Body of pancreas (tissue), 4 donors: Measurements from ENCODE around the gene IGF2BP2. TPM values are rescaled to one million over a fixed set of nuclear protein-coding genes. Genes with fewer than 3 reads are reported as not detected.

ENCODE experiments used
- ATAC-seq: fragments of 150-250 bp; one replicate; pipeline ENCODE4 v1.9.1; 2016
- DNase-seq, 4 donors: peaks; one replicate each; pipeline ENCODE4 v3.0.0-alpha.2; 2019
- H3K27ac ChIP-seq, 4 donors: fragments of 200-600 bp; sonication (generic); 1 replicate in 3 of 4; 2 replicates in 1 of 4; pipeline versions ENCODE4 v1.5.1 to v1.6.1; 2016 to 2019; ENCODE audit warnings: mild to moderate bottlenecking in 1 of 4, mixed read lengths in 1 of 4, moderate library complexity in 1 of 4
- H3K27me3 ChIP-seq, 2 donors: fragments of 200-600 bp; sonication (generic); one replicate each; pipeline ENCODE4 v1.6.0; 2016; ENCODE audit warnings: mild to moderate bottlenecking in 1 of 2
- H3K36me3 ChIP-seq, 2 donors: fragments of 200-600 bp; sonication (generic); replicated peaks in 1 of 2; 2 replicates each; pipeline ENCODE4 v1.5.1; 2016; ENCODE audit warnings: low read depth in 2 of 2; ENCODE audit not compliant: insufficient read depth in 1 of 2
- H3K4me1 ChIP-seq: fragments of 200-600 bp; sonication (generic); one replicate; pipeline ENCODE4 v1.6.0; 2016
- H3K4me3 ChIP-seq, 2 donors: fragments of 200-600 bp; sonication (generic); 1 replicate in 1 of 2; 2 replicates in 1 of 2; pipeline ENCODE4 v1.5.1; 2016 to 2019
- H3K9me3 ChIP-seq, 3 donors: fragments of 200-600 bp; sonication (generic); 1 replicate in 2 of 3; 2 replicates in 1 of 3; pipeline ENCODE4 v1.5.1; 2016
- CTCF ChIP-seq, 7 experiments: fragments of 450-650 bp in 4 of 7; fragments of 200-600 bp in 3 of 7; sonication (generic) in 3 of 7; IDR thresholded peaks; one replicate each; pipeline ENCODE4 v1.5.1; 2016 to 2019; ENCODE audit warnings: antibody characterized with exemption in 7 of 7
- POLR2A ChIP-seq, 3 donors: fragments of 450-650 bp; IDR thresholded peaks; one replicate each; pipeline ENCODE4 v1.6.1; 2016; ENCODE audit warnings: antibody characterized with exemption in 3 of 3, mild to moderate bottlenecking in 2 of 3
- WGBS, 2 donors: methylation state at CpG; one replicate each; pipeline ENCODE4 v1.1.5; 2017; 5-methylcytosine and 5-hydroxymethylcytosine counted together
- intact Hi-C: fragments of 100-400 bp; cut with DNase I; formaldehyde crosslinking; loops from one replicate; pipeline ENCODE4 v1.15.1; 2023
- total RNA-seq, 2 donors: library from RNA; depleted of rRNA; stranded (reverse); fragments of >200 nt; gene quantifications; one replicate each; pipeline ENCODE4 v1.1.0, GENCODE V29; 2016

IGF2BP2 gene
- total RNA-seq, 2 donors from 2014 or later: 19.4 to 25.2 TPM

GRCh38 chr3:185792955-185793354 lies 31.9 kb downstream of the IGF2BP2 start:
- H3K27me3 ChIP-seq: no peaks in the 10 kb centered on the region
- H3K4me3 ChIP-seq: no peak overlapping the region
- peaks cover 10% of the 10 kb centered on the region for H3K4me1 ChIP-seq
- WGBS, 2 donors: 78 to 88% methylated on average over 3 of the region's 3 CpGs
- intact Hi-C loops: no loop called here
- DNase-seq: no peak
- ATAC-seq: no peak
- TF ChIP-seq POLR2A (IDR thresholded peaks at IDR 0.05) (no peak), CTCF (IDR thresholded peaks at IDR 0.05) (no peak)
- no peaks in the 10 kb centered on the region for H3K9me3 ChIP-seq
- H3K36me3 ChIP-seq: no peaks in the 10 kb centered on the region
- no peak overlapping the region for H3K27ac ChIP-seq

- no peaks in the 10 kb centered on the region for H3K36me3 ChIP-seq
- TF ChIP-seq POLR2A (IDR thresholded peaks at IDR 0.05) (no peak), CTCF (IDR thresholded peaks at IDR 0.05) (no peak)
- H3K27ac ChIP-seq: no peak overlapping the region
- ATAC-seq: no peak
- H3K4me1 ChIP-seq: no peaks in the 10 kb centered on the region
- intact Hi-C loops: no loop called here
- WGBS, 2 donors: 80 to 82% methylated on average over 5 of the region's 5 CpGs
- H3K27me3 ChIP-seq: no peaks in the 10 kb centered on the region
- no peaks in the 10 kb centered on the region for H3K9me3 ChIP-seq
- no peak for DNase-seq
- no peak overlapping the region for H3K4me3 ChIP-seq
Observed at GRCh38 chr3:185789891-185790830, 34.7 kb downstream of the IGF2BP2 start.

GRCh38 chr3:185789134-185789533 lies 35.7 kb downstream of the IGF2BP2 start:
- no peaks in the 10 kb centered on the region for H3K27me3 ChIP-seq
- intact Hi-C loops: no loop called here
- no peak overlapping the region for H3K4me3 ChIP-seq
- no peak for DNase-seq
- H3K36me3 ChIP-seq: no peaks in the 10 kb centered on the region
- no peak for ATAC-seq
- H3K9me3 ChIP-seq: no peaks in the 10 kb centered on the region
- whole genome bisulfite sequencing, 2 donors: 93 to 100% methylated on average over 2 of the region's 2 CpGs
- TF ChIP-seq CTCF (IDR thresholded peaks at IDR 0.05): no peak
- no peak for TF ChIP-seq POLR2A (IDR thresholded peaks at IDR 0.05)
- no peaks in the 10 kb centered on the region for H3K4me1 ChIP-seq
- no peak overlapping the region for H3K27ac ChIP-seq

GRCh38 chr3:185788292-185788691 lies 36.5 kb downstream of the IGF2BP2 start:
- TF ChIP-seq CTCF (IDR thresholded peaks at IDR 0.05) (no peak), POLR2A (IDR thresholded peaks at IDR 0.05) (no peak)
- no peak overlapping the region for H3K27ac ChIP-seq
- H3K4me3 ChIP-seq: no peak overlapping the region
- H3K36me3 ChIP-seq: no peaks in the 10 kb centered on the region
- H3K27me3 ChIP-seq: no peaks in the 10 kb centered on the region
- H3K4me1 ChIP-seq: no peaks in the 10 kb centered on the region
- ATAC-seq: no peak
- H3K9me3 ChIP-seq: no peaks in the 10 kb centered on the region
- DNase-seq: no peak
- WGBS, 2 donors: 92 to 94% methylated on average over 2 of the region's 2 CpGs
- intact Hi-C loops: no loop called here
